Mucosa of stomach (tissue), 1 donor: ENCODE results near the gene MPLKIP.
"Not testable (repeated sequence)": the region's sequence is repeated elsewhere in the genome, so short reads cannot be mapped to it uniquely, and the experiment has no call there.

ENCODE experiments used
- H3K27me3 ChIP-seq: one replicate; pipeline ENCODE4 v1.7.0; 2013; ENCODE audit warnings: mild to moderate bottlenecking, low read length; ENCODE audit not compliant: control insufficient read depth, insufficient read depth
- H3K36me3 ChIP-seq: one replicate; pipeline ENCODE4 v1.7.0; 2013; ENCODE audit warnings: low read length; ENCODE audit not compliant: control insufficient read depth, insufficient read depth
- H3K4me1 ChIP-seq: one replicate; pipeline ENCODE4 v1.7.0; 2013; ENCODE audit warnings: mild to moderate bottlenecking, low read length; ENCODE audit not compliant: control insufficient read depth, insufficient read depth
- H3K4me3 ChIP-seq: one replicate; pipeline ENCODE4 v1.7.0; 2013; ENCODE audit warnings: low read length
- H3K9ac ChIP-seq: one replicate; pipeline ENCODE4 v1.7.0; 2013; ENCODE audit warnings: mild to moderate bottlenecking, low read length, moderate library complexity
- H3K9me3 ChIP-seq: one replicate; pipeline ENCODE4 v1.7.0; 2013; ENCODE audit warnings: mild to moderate bottlenecking, low read length, moderate library complexity; ENCODE audit not compliant: control insufficient read depth
- donor health status: Pancreatic carcinoma.

MPLKIP gene

DNA sequence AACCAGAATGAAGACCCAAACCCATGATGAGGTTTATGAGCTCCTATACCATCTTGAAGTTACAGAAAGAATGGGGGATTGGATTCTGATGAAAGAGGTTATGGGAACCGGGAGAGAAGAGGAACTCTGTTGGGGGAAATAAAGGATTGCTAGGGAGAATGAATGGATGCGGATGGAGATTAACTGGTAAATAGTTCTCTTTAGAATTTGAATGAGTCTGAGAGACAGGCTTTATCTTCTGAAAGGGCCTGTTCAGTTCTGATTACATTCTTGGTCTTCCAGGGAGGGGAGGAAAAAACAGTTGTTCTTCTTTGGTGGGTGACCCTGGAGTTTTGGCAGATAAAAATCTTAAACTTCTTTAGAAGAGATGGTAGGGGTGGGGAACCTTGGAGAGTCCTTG is 14.2 kb upstream of the MPLKIP start:
- Histone ChIP-seq H3K9ac (no peak overlapping the region), H3K9me3 (no peaks in the 10 kb centered on the region), H3K36me3 (no peaks in the 10 kb centered on the region), H3K27me3 (no peaks in the 10 kb centered on the region), H3K4me3 (no peak overlapping the region), H3K4me1 (no peaks in the 10 kb centered on the region)

DNA sequence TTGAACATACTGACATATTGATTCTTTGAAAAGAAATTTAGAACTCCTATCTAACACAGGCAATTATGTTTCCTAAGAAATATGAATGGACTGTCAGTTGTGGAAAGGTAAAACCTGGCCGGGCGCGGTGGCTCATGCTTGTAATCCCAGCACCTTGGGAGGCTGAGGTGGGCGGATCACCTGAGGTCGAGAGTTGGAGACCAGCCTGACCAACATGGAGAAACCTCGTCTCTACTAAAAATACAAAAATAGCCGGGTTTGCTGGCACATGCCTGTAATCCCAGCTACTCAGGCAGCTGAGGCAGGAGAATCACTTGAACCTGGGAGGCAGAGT is 13.8 kb upstream of the MPLKIP start:
- not testable (repeated sequence) for H3K27me3 ChIP-seq, H3K36me3 ChIP-seq, H3K9ac ChIP-seq, H3K4me1 ChIP-seq, H3K4me3 ChIP-seq, H3K9me3 ChIP-seq

DNA sequence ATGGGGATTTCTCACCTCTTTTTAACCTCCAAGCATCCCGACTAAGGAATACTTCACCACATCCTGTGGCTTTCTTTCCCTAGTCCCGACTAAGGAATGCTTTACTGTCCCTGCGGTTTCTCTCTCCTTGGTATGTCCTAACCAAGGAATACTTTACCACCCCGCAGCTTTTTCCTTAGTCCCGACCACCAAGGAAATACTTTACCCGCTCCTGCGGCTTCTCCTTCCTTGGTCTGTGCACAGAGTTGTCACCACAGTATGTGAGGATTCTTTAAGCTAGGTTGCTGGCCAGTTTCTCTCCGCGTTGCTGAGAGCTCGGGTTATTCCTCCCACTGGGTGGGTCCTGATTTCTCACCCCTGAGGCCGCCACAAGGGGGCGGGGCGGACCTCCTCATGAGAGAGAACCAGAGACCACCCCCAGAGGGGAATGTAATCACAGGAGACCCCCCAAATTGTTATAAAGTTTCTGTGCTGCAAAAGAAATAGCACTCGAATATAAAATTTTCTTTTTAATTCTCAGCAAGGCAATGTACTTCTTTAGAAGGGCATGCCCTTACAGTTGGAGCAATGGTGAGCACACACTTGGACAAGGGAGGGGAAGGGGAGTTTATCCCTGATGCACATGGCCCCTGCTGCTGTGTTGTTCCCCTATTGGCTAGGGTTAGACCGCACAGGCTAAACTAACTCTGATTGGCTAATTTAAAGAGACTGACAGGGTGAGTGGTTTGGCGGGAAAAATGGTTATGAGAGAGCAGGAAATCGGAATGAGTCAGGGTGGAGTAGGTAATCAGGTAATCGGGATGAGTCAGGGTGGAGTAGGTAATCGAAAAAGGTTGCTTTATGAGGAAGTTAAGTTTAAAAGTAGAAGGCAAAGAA is 13.2 kb upstream of the MPLKIP start:
- no peak overlapping the region for H3K4me3 ChIP-seq
- H3K27me3 ChIP-seq, result no peaks in the 10 kb centered on the region
- H3K4me1 ChIP-seq, result no peaks in the 10 kb centered on the region
- no peaks in the 10 kb centered on the region for H3K36me3 ChIP-seq
- H3K9ac ChIP-seq, result no peak overlapping the region
- no peaks in the 10 kb centered on the region for H3K9me3 ChIP-seq

DNA sequence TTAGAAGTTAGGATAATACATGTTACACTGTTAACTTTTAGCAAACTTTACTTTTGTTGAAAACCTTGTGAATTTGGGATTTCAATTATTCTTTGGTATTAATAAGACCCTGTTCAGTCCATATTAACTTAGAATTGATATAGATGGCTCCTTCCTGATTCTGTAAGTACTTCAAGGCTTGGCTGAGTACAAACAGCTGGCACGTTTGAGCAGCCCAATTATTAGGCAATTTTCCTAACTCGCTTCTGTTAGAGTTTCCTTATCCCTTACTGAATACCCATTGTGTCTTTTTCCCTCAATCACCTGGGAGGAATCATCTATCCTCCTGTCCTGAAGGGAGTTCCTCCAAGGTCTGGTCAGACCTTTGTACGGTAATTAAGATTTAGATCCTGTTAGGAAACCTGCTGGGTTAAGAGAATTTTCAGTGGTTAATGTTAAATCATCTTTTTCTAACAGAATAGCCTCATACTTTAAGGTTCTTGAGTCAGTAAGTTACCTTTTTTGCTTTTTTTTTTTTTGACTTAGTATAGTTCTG is 11.2 kb upstream of the MPLKIP start:
- not testable (repeated sequence) for H3K27me3 ChIP-seq, H3K4me1 ChIP-seq, H3K4me3 ChIP-seq, H3K9me3 ChIP-seq, H3K9ac ChIP-seq, H3K36me3 ChIP-seq

DNA sequence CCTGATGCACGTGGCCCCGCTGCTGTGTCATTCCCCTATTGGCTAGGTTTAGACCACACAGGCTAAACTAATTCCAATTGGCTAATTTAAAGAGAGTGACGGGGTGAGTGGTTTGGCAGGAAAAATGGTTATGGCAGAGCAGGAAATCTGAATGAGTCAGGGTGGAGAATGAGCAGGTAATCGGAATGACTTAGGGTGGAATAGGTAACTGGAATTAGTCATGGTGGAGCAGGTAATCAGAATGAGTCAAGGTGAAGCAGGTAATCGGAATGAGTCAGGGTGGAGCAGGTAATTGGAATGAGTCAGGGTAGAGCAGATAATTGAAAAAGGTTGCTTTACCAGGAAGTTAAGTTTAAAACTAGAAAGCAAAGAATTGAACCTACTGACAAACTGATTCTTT is 7.5 kb upstream of the MPLKIP start:
- H3K4me3 ChIP-seq, H3K27me3 ChIP-seq, H3K4me1 ChIP-seq, H3K9ac ChIP-seq, H3K9me3 ChIP-seq, H3K36me3 ChIP-seq: not testable (repeated sequence)

DNA sequence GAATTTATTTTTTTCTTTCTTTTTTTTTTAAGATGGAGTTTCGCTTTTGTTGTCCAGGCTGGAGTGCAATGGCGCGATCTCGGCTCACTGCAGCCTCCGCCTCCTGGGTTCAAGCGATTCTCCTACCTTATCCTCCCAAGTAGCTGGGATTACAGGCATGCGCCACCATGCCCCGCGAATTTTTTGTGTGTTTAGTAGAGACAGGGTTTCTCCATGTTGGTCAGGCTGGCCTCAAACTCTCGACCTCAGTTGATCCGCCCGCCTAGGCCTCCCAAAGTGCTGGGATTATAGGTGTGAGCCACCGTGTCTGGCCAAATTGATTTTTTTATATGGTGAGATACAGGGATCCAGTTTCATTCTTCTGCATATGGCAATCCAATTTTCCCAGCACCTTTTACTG is 5.5 kb upstream of the MPLKIP start:
- not testable (repeated sequence) for H3K4me3 ChIP-seq, H3K9me3 ChIP-seq, H3K9ac ChIP-seq, H3K4me1 ChIP-seq, H3K36me3 ChIP-seq, H3K27me3 ChIP-seq

DNA sequence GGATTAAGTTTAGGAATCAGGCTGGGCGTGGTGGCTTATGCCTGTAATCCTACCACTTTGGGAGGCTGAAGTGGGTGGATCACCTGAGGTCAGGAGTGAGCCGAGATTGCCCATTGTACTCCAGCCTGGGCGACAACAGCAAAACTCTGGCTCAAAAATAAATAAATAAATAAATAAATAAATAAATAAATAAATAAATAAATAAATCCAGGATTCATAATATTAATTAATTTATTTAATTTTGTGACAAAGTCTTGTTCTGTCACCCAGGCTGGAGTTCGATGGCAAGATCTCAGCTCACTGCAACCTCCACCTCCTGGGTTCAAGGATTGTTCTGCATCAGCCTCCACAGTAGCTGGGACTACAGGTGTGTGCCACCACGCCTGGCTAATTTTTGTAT is 4.6 kb upstream of the MPLKIP start:
- no peak overlapping the region for H3K4me3 ChIP-seq

DNA sequence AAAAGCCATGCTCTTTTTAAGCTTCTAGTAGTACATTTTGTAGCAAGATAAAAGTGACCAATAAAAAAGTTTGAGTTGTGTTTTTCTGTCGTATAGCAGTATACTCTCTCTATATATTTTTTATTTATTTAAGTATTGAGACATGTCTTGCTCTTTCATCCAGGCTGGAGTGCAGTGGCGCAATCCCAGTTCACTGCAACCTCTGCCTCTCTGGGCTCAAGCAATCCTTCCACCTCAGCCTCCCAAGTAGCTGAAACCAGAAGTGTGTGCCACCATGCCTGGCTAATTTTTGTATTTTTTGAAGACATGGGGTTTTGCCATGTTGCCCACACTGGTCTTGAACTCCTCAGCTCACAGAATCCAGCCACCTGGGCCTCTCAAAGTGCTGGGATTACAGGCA is 3.1 kb upstream of the MPLKIP start:
- Histone ChIP-seq H3K4me3 (no peak overlapping the region), H3K36me3 (no peaks in the 10 kb centered on the region), H3K9ac (no peak overlapping the region), H3K27me3 (peaks cover 6% of the 10 kb centered on the region), H3K9me3 (no peaks in the 10 kb centered on the region), H3K4me1 (peaks cover 4% of the 10 kb centered on the region)

More for the DNA sequence above, 4.6 kb upstream of the MPLKIP start:
- no peak overlapping the region for H3K9ac ChIP-seq
- peaks cover 4% of the 10 kb centered on the region for H3K4me1 ChIP-seq
- no peaks in the 10 kb centered on the region for H3K36me3 ChIP-seq
- peaks cover 6% of the 10 kb centered on the region for H3K27me3 ChIP-seq
- H3K9me3 ChIP-seq, result no peaks in the 10 kb centered on the region

DNA sequence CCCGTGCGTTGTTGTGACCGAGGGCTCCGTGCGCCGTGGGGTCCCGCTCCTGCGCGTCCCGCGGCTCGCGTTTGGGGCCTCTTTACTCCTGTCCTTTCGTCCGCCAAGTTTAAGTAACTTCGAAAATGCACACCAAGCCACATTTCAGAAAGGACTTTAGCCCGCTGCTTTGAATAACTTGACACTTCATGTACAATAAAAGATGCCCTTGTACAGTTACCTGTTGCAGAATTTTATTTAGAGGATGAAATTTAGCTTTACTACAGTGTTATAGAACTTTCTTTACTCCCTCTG is 842 bp upstream of the MPLKIP start:
- Histone ChIP-seq H3K9me3 (no peaks in the 10 kb centered on the region), H3K9ac (peak overlapping the region; percentile 98), H3K36me3 (no peaks in the 10 kb centered on the region), H3K4me3 (peak overlapping the region; percentile 100), H3K27me3 (peaks cover 6% of the 10 kb centered on the region), H3K4me1 (peaks cover 4% of the 10 kb centered on the region)

DNA sequence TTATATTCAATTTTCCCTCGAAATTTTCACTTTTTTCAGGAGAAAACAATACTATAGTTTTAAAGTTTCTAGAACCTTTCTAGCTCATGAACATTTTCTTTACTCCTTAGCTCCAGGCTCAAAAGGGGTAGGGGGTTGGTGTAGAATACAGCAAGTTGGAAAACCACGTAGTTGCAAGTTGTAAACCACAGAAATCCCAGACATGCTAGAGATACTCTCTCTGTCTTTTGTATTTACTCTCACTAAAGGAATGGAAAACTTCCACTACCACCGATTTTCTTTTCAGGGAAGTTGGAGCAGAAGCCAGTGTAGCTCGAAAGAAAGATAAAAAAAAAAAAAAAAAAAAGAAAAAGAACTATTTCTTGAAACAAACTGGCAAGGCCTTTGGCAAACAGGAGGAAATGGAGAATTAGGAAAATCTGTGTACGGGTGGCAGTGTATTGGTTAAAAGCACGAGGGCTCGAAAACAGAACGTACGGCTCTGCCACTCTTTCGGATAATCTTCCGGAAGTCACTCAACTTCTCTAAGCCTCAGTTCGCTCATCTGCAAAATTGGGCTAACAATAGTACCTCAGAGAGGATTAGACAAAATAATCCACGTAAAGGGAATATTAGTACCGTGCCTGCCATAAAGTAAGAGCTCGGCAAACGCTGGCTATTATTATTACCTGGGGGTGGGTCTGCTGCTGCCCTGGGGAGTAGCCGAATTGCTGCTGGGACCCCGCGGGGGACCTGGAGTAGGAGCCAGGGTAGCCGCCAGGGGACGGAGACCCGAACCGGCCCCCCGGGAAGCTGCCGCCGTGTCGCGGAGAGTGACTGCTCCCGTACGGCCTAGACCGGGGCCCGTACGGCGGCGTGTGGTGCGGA is 628 bp downstream of the MPLKIP start:
- H3K9ac ChIP-seq, result peak overlapping the region; percentile 98
- H3K9me3 ChIP-seq, result no peaks in the 10 kb centered on the region
- H3K4me1 ChIP-seq, result peaks cover 4% of the 10 kb centered on the region
- H3K4me3 ChIP-seq, result peak overlapping the region; percentile 100
- peaks cover 6% of the 10 kb centered on the region for H3K27me3 ChIP-seq
- H3K36me3 ChIP-seq, result no peaks in the 10 kb centered on the region

DNA sequence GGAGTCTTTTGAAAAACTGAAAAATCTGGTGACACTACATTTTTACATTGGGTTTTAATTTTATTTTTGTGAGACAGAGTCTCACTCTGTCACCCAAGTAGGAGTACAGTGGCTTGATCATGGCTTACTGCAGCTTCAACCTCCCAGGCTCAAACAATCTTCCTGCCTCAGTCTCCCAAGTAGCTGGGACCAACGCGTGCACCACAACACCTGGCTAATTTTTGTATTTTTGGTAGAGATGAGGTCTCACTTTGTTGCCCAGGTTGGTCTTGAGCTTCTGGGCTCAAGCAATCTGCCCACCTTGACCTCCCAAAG is 11.5 kb downstream of the MPLKIP start:
- Histone ChIP-seq H3K27me3 (no peaks in the 10 kb centered on the region), H3K36me3 (no peaks in the 10 kb centered on the region), H3K4me3 (no peak overlapping the region)

DNA sequence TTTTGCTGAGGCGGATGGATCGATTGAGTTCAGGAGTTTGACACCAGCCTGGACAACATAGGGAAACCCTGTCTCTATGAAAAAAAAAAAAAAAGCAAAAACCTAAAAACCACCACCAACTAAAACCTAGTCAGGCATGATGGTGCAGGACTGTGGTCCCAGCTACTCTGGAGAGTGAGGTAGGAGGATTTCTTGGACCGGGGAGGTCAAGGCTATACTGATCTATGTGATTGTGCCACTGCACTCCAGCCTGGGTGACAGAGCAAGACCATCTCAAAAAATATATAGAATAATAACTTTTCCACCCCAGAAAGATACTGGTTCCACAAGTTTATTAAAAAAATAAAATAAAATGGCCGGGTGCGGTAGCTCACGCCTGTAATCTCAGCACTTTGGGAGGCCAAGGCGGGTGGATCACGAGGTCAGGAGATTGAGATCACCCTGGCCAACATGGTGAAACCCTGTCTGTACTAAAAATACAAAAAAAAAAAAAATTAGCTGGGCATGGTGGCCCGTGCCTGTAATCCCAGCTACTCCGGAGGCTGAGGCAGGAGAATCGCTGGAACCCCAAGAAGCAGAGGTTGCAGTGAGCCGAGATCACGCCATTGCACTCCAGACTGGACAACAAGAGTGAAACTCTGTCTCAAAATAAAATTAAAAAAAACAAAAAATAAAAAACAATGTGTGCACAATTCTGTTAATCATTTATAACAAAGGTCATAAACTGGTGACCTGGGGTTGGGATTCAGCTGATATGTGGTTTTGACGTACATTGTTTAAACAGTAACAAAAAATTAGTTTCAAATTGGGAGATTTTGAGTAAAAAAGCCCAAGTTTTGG is 12.1 kb downstream of the MPLKIP start:
- not testable (repeated sequence) for H3K9me3 ChIP-seq, H3K36me3 ChIP-seq, H3K4me3 ChIP-seq, H3K27me3 ChIP-seq, H3K9ac ChIP-seq, H3K4me1 ChIP-seq

More for the DNA sequence above, 11.5 kb downstream of the MPLKIP start:
- no peaks in the 10 kb centered on the region for H3K4me1 ChIP-seq
- H3K9ac ChIP-seq, result no peak overlapping the region
- H3K9me3 ChIP-seq, result no peaks in the 10 kb centered on the region
